Endothelial cell of umbilical vein (primary cell): ENCODE measurements around the gene LRRTM4. TPM values are rescaled to one million over a fixed set of nuclear protein-coding genes. Genes with fewer than 3 reads are reported as not detected.

Source experiments
- BruUV-seq: library from RNA; stranded (reverse); fragments of 400-500 nt; replicated peaks from 2 replicates; lab custom pipeline; 2021; lab: Mats Ljungman, UMichigan
- CTCF ChIA-PET: fragments of 300-600, 350-600 bp; sonication (Branson Sonifier 250); formaldehyde crosslinking; loops from one replicate; lab custom pipeline; 2021; ENCODE audit warnings: antibody characterized with exemption, inconsistent platforms; lab: Charles Lee
- POLR2A ChIA-PET: fragments of 300-600, 350-600 bp; sonication (Branson Sonifier 250); formaldehyde crosslinking; loops from one replicate; lab custom pipeline; 2021; ENCODE audit warnings: antibody characterized with exemption, inconsistent platforms; lab: Charles Lee
- DNase-seq: peaks from one replicate; pipeline ENCODE4 v3.0.0-alpha.2; 2011; ENCODE audit warnings: low read depth, low spot score
- FAIRE-seq: peaks from 2 replicates; lab custom pipeline; 2011; peaks lifted over from hg19 to GRCh38; lab: Jason Lieb, UNC
- H2AFZ ChIP-seq: 2 replicates; pipeline ENCODE4 v1.6.0; 2012; ENCODE audit warnings: low read depth, low read length, control low read depth, inconsistent platforms
- H3K27ac ChIP-seq: 2 replicates; pipeline ENCODE4 v1.5.1; 2011; ENCODE audit warnings: low read depth, mild to moderate bottlenecking, control low read depth, low read length, moderate library complexity; ENCODE audit not compliant: insufficient read depth
- H3K27me3 ChIP-seq, 2 experiments: 2 replicates each; pipeline versions ENCODE4 v1.6.0 to v1.6.1; 2011; ENCODE audit warnings: low read length in 2 of 2, mixed read lengths in 1 of 2; ENCODE audit not compliant: control insufficient read depth in 2 of 2, insufficient read depth in 2 of 2
- H3K36me3 ChIP-seq, 2 experiments: 2 replicates in 1 of 2; 3 replicates in 1 of 2; pipeline ENCODE4 v1.5.1; 2011; ENCODE audit warnings: low read length in 2 of 2, mild to moderate bottlenecking in 1 of 2, moderate library complexity in 1 of 2; ENCODE audit not compliant: control insufficient read depth in 2 of 2, insufficient read depth in 2 of 2; ENCODE audit errors: extremely low read depth in 1 of 2
- H3K4me1 ChIP-seq: 3 replicates; pipeline ENCODE4 v1.5.1; 2011; ENCODE audit warnings: mild to moderate bottlenecking, low read length; ENCODE audit not compliant: control insufficient read depth, insufficient read depth; ENCODE audit errors: extremely low read depth
- H3K4me2 ChIP-seq: 2 replicates; pipeline ENCODE4 v1.6.1; 2011; ENCODE audit warnings: low read length, control low read depth, mixed read lengths; ENCODE audit not compliant: insufficient read depth
- H3K4me3 ChIP-seq, 3 experiments: fragments of 200-600 bp in 1 of 3; sonication (generic), shearing (Covaris generic) in 1 of 3; replicated peaks in 1 of 3; 2 replicates each; pipeline ENCODE4 v1.5.1; 2011 to 2016; ENCODE audit warnings: control low read depth in 3 of 3, low read length in 3 of 3, mild to moderate bottlenecking in 2 of 3, inconsistent platforms in 1 of 3, low read depth in 1 of 3, moderate library complexity in 1 of 3; ENCODE audit not compliant: insufficient read depth in 1 of 3
- H3K79me2 ChIP-seq: 2 replicates; pipeline ENCODE4 v1.6.0; 2012; ENCODE audit warnings: low read length, inconsistent platforms; ENCODE audit not compliant: control insufficient read depth, insufficient read depth
- H3K9ac ChIP-seq: replicated peaks from 2 replicates; pipeline ENCODE3; 2011; ENCODE audit warnings: low read length, control low read depth; ENCODE audit not compliant: insufficient read depth; ENCODE audit errors: extremely low read depth
- H3K9me1 ChIP-seq: replicated peaks from 3 replicates; pipeline ENCODE4 v1.6.0; 2011; ENCODE audit warnings: mild to moderate bottlenecking, low read length; ENCODE audit not compliant: control insufficient read depth, insufficient read depth; ENCODE audit errors: extremely low read depth
- H3K9me3 ChIP-seq: replicated peaks from 2 replicates; pipeline ENCODE4 v1.5.1; 2012; ENCODE audit warnings: low read length, inconsistent platforms; ENCODE audit not compliant: control insufficient read depth, insufficient read depth
- H4K20me1 ChIP-seq: replicated peaks from 2 replicates; pipeline ENCODE3; 2011; ENCODE audit warnings: mild to moderate bottlenecking, low read length; ENCODE audit not compliant: control insufficient read depth, insufficient read depth; ENCODE audit errors: extremely low read depth
- EZH2 ChIP-seq: IDR thresholded peaks from 2 replicates; pipeline ENCODE4 v1.6.1; 2012; ENCODE audit warnings: borderline replicate concordance, low read depth, mild to moderate bottlenecking, moderate library complexity, low read length, inconsistent platforms; ENCODE audit not compliant: severe bottlenecking
- FOS ChIP-seq: IDR thresholded peaks from 2 replicates; pipeline ENCODE4 v1.6.1; 2011; ENCODE audit warnings: mild to moderate bottlenecking, low read length, moderate library complexity, borderline replicate concordance; ENCODE audit not compliant: insufficient read depth
- GATA2 ChIP-seq: IDR thresholded peaks from 2 replicates; pipeline ENCODE4 v1.7.0; 2011; ENCODE audit warnings: low read depth, mild to moderate bottlenecking, moderate library complexity, mixed read lengths, low read length; ENCODE audit not compliant: insufficient read length, insufficient read depth
- JUN ChIP-seq: IDR thresholded peaks from 2 replicates; pipeline ENCODE4 v1.6.1; 2011; ENCODE audit warnings: borderline replicate concordance, low read depth; ENCODE audit not compliant: insufficient read length, insufficient read depth
- POLR2A ChIP-seq: IDR thresholded peaks from 2 replicates; pipeline ENCODE4 v1.6.1; 2012; ENCODE audit warnings: low read depth, mild to moderate bottlenecking, control low read depth, low read length
- POLR2AphosphoS5 ChIP-seq: IDR thresholded peaks from 2 replicates; pipeline ENCODE4 v1.6.1; 2012; ENCODE audit warnings: low read depth, mild to moderate bottlenecking, control low read depth, low read length, moderate library complexity; ENCODE audit not compliant: insufficient read depth
- dilution Hi-C: fragments of 300-500 bp; cut with MboI; formaldehyde crosslinking; loops from one replicate; pipeline ENCODE4 v1.15.0; 2019; ENCODE audit warnings: low sequenced_read_pairs; ENCODE audit not compliant: extremely low pct_ligation_motif_present
- intact Hi-C: fragments of 100-400 bp; cut with micrococcal nuclease; formaldehyde crosslinking; loops from one replicate; pipeline ENCODE4 v1.10.0; 2022
- polyA plus RNA-seq, 4 experiments: library from polyadenylated mRNA; depleted of rRNA in 3 of 4; stranded (reverse) in 3 of 4; unstranded in 1 of 4; fragments of >200 nt; gene quantifications; 2 replicates each; pipeline versions ENCODE4 v1.2.1 to v1.2.3, GENCODE V29; 2011 to 2012; ENCODE audit warnings: missing spikeins in 1 of 4
- total RNA-seq: library from RNA; stranded (reverse); gene quantifications from 2 replicates; pipeline ENCODE4 v1.2.3, GENCODE V29; 2021
- TF ChIP-seq, protein P1 (sequence below): IDR thresholded peaks from 2 replicates; pipeline ENCODE4 v1.6.1; 2011; ENCODE audit not compliant: insufficient read depth, insufficient read length
- TF ChIP-seq, protein P2 (sequence below), 2 donors: IDR thresholded peaks; 1 replicate in 1 of 2; 2 replicates in 1 of 2; pipeline ENCODE4 v1.5.1; 2011; ENCODE audit warnings: low read length in 2 of 2, mild to moderate bottlenecking in 2 of 2, moderate library complexity in 2 of 2, control low read depth in 1 of 2, inconsistent platforms in 1 of 2, low read depth in 1 of 2; ENCODE audit not compliant: insufficient read depth in 1 of 2; ENCODE audit errors: extremely low read depth in 1 of 2

LRRTM4 gene
- total and polyA plus RNA-seq, 2 donors (not counting 3 experiments of a cell fraction or from before 2014, with no cell fraction given), result not detected

DNA sequence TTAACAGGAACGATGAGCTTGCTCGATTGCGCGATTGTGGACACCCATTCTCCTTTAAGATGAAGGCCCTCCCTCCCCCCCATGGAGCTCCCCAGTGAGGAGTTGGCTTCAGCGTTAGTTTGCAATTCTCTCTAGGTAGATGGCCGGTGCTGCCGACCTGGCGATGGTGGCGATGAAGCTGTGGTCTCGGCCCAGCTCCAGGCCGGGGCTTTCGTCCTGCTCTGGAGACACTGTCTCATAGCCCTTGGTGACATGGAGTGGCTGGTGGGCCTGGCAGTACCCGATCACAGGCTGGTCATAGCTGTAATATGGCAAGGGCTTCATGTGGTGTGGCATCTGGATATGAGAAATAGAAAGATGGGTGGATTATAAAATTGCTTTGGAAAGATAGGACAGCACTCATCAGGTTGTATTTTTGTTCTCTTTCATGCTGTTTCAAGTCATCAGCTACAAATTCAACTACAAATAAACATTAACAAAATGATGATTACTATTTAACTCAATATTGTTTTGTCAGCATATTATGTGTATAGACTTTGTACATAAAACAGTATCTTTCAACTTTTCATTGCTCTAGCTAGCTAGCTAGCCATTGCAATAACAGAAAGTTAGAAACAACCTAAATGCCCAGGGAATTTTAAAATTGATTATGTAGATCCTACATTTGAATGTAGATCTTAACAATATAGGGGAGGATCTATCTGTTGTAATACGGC lies 773.4 kb downstream of the LRRTM4 start:
- Histone ChIP-seq H2AFZ (no peak overlapping the region), H3K36me3 (no peaks in the 10 kb centered on the region), H3K9me1 (no peaks in the 10 kb centered on the region), H3K9me3 (no peaks in the 10 kb centered on the region), H3K4me1 (no peaks in the 10 kb centered on the region), H3K79me2 (no peaks in the 10 kb centered on the region), H3K27ac (no peak overlapping the region), H4K20me1 (no peaks in the 10 kb centered on the region), H3K9ac (no peak overlapping the region), H3K27me3 (no peaks in the 10 kb centered on the region), H3K4me2 (no peak overlapping the region), H3K4me3 (no peak overlapping the region)
- FAIRE-seq, result no peak
- intact Hi-C loops, result no loop called here
- dilution Hi-C loops, result no loop called here
- no peak for DNase-seq
- TF ChIP-seq POLR2AphosphoS5 (no peak), POLR2A (no peak), EZH2 (no peak), FOS (no peak), GATA2 (no peak), JUN (no peak)
- TF ChIP-seq, protein P1, sequence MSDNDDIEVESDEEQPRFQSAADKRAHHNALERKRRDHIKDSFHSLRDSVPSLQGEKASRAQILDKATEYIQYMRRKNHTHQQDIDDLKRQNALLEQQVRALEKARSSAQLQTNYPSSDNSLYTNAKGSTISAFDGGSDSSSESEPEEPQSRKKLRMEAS, result no peak
- TF ChIP-seq, protein P2, sequence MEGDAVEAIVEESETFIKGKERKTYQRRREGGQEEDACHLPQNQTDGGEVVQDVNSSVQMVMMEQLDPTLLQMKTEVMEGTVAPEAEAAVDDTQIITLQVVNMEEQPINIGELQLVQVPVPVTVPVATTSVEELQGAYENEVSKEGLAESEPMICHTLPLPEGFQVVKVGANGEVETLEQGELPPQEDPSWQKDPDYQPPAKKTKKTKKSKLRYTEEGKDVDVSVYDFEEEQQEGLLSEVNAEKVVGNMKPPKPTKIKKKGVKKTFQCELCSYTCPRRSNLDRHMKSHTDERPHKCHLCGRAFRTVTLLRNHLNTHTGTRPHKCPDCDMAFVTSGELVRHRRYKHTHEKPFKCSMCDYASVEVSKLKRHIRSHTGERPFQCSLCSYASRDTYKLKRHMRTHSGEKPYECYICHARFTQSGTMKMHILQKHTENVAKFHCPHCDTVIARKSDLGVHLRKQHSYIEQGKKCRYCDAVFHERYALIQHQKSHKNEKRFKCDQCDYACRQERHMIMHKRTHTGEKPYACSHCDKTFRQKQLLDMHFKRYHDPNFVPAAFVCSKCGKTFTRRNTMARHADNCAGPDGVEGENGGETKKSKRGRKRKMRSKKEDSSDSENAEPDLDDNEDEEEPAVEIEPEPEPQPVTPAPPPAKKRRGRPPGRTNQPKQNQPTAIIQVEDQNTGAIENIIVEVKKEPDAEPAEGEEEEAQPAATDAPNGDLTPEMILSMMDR (IDR thresholded peaks at IDR 0.05; ENCODE audit: extremely low read depth in 1 of 2, insufficient read depth in 1 of 2, low read depth in 1 of 2, low read length in 2 of 2), result no peak
- no TSS peak for BruUV-seq
- POLR2A ChIA-PET, result no interaction called here
- CTCF ChIA-PET, result no interaction called here
